ENCODE measurements around the gene ALAS1.

The ALAS1 gene

DNA sequence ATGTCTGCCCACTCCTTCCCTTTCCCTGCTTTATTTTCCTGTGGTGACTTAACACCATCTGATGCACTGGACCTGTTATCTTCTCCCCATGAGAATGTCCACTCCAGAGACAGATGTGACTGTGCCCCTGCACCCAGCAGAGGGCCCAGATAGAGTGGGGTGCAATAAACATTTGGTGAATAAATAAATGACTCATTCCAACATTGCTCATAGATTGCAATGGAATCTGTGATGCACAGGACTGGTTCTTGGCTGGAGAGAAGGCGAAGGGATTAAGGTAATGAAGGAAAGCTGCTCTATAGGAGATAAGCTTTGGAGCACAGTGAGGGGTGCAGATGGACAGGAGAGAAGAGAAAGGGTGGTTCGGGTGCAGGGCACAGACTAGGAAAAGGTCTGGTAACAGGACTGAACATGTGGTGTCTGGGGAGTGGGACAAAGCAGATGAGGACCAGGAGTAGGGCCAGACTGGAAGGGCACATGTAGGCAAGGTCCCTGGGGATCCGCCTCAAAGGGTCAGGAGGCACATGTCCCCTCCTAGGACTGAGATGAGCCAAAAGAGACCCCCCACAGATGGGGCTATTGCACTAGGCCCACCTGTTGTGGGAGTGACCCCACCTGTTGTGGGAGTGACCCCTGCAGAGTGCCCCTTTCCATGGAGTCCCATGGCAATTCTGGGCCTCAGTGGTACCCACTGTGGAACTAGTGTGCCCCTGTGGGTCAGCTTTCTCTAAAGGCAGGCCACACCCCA is 26.3 kb upstream of the ALAS1 start:
- Histone ChIP-seq H3K4me2 (no peak overlapping the region), H3K79me2 (ENCODE audit: insufficient read depth, low read depth) (no peaks in the 10 kb centered on the region), H3K9ac (no peak overlapping the region), H3K4me3 (IDR thresholded peaks at IDR 0.05; ENCODE audit: insufficient read depth, low read depth, low read length) (no peak overlapping the region), H3K27ac (no peak overlapping the region), H2AFZ (ENCODE audit: low read depth) (no peak overlapping the region), H4K20me1 (ENCODE audit: insufficient read depth) (no peaks in the 10 kb centered on the region), H3K27me3 (ENCODE audit: insufficient read depth, low read depth) (no peaks in the 10 kb centered on the region), H3K36me3 (ENCODE audit: insufficient read depth) (no peaks in the 10 kb centered on the region), H3K4me1 (ENCODE audit: low read depth, poor library complexity, severe bottlenecking) (no peaks in the 10 kb centered on the region)
- TF ChIP-seq, protein P1, sequence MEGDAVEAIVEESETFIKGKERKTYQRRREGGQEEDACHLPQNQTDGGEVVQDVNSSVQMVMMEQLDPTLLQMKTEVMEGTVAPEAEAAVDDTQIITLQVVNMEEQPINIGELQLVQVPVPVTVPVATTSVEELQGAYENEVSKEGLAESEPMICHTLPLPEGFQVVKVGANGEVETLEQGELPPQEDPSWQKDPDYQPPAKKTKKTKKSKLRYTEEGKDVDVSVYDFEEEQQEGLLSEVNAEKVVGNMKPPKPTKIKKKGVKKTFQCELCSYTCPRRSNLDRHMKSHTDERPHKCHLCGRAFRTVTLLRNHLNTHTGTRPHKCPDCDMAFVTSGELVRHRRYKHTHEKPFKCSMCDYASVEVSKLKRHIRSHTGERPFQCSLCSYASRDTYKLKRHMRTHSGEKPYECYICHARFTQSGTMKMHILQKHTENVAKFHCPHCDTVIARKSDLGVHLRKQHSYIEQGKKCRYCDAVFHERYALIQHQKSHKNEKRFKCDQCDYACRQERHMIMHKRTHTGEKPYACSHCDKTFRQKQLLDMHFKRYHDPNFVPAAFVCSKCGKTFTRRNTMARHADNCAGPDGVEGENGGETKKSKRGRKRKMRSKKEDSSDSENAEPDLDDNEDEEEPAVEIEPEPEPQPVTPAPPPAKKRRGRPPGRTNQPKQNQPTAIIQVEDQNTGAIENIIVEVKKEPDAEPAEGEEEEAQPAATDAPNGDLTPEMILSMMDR (conservative IDR thresholded peaks at IDR 0.05; ENCODE audit: low read depth, low read length) = no peak

DNA sequence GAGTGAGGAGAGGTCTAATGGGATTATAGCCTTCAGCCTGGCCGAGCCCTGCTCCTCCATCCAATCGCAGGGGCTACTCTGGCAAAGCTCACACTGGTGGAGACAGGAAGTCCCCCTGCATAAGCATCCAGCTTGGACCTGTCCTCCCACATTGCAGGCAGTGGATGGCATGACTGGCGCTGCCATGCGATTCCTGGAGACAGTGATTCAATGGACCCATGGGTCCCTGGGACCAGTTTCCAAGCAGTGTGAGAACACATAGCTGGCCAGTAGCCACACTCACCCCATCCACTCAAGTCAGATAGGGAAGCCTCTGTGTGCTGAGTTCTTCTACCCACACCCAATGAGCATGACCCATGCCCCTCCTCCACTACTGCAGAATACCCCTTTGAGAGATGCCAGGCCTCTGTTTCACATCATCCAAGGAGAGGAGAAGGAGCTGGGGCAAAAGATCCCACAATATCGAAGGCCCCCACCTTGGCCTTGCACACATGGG is 25.6 kb upstream of the ALAS1 start:
- no peaks in the 10 kb centered on the region for H3K27me3 ChIP-seq (ENCODE audit: insufficient read depth, low read depth)
- H3K9ac ChIP-seq = no peak overlapping the region
- no peak overlapping the region for H3K27ac ChIP-seq
- H3K4me3 ChIP-seq (IDR thresholded peaks at IDR 0.05; ENCODE audit: insufficient read depth, low read depth, low read length) = no peak overlapping the region
- H3K36me3 ChIP-seq (ENCODE audit: insufficient read depth) = no peaks in the 10 kb centered on the region
- no peaks in the 10 kb centered on the region for H3K79me2 ChIP-seq (ENCODE audit: insufficient read depth, low read depth)
- no peaks in the 10 kb centered on the region for H4K20me1 ChIP-seq (ENCODE audit: insufficient read depth)
- no peaks in the 10 kb centered on the region for H3K4me1 ChIP-seq (ENCODE audit: low read depth, poor library complexity, severe bottlenecking)
- TF ChIP-seq, protein P1 (conservative IDR thresholded peaks at IDR 0.05; ENCODE audit: low read depth, low read length) = no peak
- no peak overlapping the region for H2AFZ ChIP-seq (ENCODE audit: low read depth)
- no peak overlapping the region for H3K4me2 ChIP-seq

DNA sequence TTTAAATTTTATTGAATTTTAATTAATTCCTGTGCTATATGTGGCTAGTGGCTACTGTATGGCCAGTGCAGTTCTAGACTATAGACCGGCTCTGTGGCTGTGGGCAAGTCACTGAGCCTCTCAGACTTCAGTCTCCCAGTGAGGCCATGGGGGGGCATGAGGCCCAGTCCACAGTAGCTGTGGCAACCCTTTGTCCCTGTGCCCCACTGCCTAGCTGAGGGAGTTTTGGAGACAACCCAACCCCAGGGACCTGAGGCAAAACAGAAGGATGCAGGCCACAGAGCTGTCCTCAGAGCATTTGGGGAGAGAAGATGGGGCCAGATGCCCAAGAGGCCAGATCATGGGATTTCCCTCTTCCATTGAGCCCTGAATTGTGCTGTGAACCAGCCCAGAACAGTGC is 24.9 kb upstream of the ALAS1 start:
- no peak overlapping the region for H3K27ac ChIP-seq
- H4K20me1 ChIP-seq (ENCODE audit: insufficient read depth) = no peaks in the 10 kb centered on the region
- H3K9ac ChIP-seq = no peak overlapping the region
- no peaks in the 10 kb centered on the region for H3K27me3 ChIP-seq (ENCODE audit: insufficient read depth, low read depth)
- no peak overlapping the region for H3K4me3 ChIP-seq (IDR thresholded peaks at IDR 0.05; ENCODE audit: insufficient read depth, low read depth, low read length)
- H3K79me2 ChIP-seq (ENCODE audit: insufficient read depth, low read depth) = no peaks in the 10 kb centered on the region
- no peak overlapping the region for H2AFZ ChIP-seq (ENCODE audit: low read depth)
- no peaks in the 10 kb centered on the region for H3K4me1 ChIP-seq (ENCODE audit: low read depth, poor library complexity, severe bottlenecking)
- no peak overlapping the region for H3K4me2 ChIP-seq
- H3K36me3 ChIP-seq (ENCODE audit: insufficient read depth) = no peaks in the 10 kb centered on the region
- TF ChIP-seq, protein P1 (conservative IDR thresholded peaks at IDR 0.05; ENCODE audit: low read depth, low read length) = no peak

DNA sequence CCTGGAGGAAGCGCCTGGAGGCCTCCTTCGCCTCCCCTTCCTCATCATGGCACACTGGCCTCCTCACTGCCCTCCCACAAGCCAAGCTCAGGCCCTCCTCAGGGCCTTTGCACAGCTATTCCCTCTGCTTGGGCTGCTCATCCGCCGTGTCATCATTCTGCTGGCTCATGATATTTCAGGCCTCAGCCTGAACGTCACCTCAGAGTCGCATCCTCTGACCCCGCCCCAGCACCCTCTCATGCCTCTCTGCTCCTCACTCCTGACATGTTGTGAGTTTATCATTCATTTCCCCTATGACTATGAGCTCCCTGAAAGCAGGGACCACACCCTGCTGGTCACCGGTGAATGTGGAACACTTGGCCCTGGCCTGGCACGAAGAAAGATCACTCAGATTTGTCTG is 23.1 kb upstream of the ALAS1 start:
- Histone ChIP-seq H2AFZ (ENCODE audit: low read depth) (no peak overlapping the region), H3K36me3 (ENCODE audit: insufficient read depth) (no peaks in the 10 kb centered on the region), H3K79me2 (ENCODE audit: insufficient read depth, low read depth) (no peaks in the 10 kb centered on the region), H3K4me2 (no peak overlapping the region), H3K4me1 (ENCODE audit: low read depth, poor library complexity, severe bottlenecking) (no peaks in the 10 kb centered on the region), H4K20me1 (ENCODE audit: insufficient read depth) (no peaks in the 10 kb centered on the region), H3K27ac (no peak overlapping the region), H3K9ac (no peak overlapping the region), H3K27me3 (ENCODE audit: insufficient read depth, low read depth) (no peaks in the 10 kb centered on the region), H3K4me3 (IDR thresholded peaks at IDR 0.05; ENCODE audit: insufficient read depth, low read depth, low read length) (no peak overlapping the region)
- TF ChIP-seq, protein P1 (conservative IDR thresholded peaks at IDR 0.05; ENCODE audit: low read depth, low read length) = no peak

All from KMS-11 (cell line).